Measurements from ENCODE around the gene DHX15. TPM values are rescaled to one million over a fixed set of nuclear protein-coding genes. Genes with fewer than 3 reads are reported as not detected.

DHX15 gene
- total and polyA plus RNA-seq, 12 donors = 32.9 to 69.6 (median 47.7) TPM

GRCh38 chr4:24604558-24605214 is 20.3 kb upstream of the DHX15 start:
- intact Hi-C loops (cut with DNase I) = no loop called here
- Histone ChIP-seq H3K9me3 (no peaks in the 10 kb centered on the region), H3K4me1 (peaks cover 0 to 7% (median 0%) of the 10 kb centered on the region in 9 donors), H3K27ac (no peak overlapping the region), H3K4me3 (no peak overlapping the region), H3K27me3 (no peaks in the 10 kb centered on the region), H3K36me3 (no peaks in the 10 kb centered on the region)
- 70 to 80% methylated on average over 4 of the region's 4 CpGs for WGBS, 2 donors
- ATAC-seq (no peak), DNase-seq (no peak)
- TF ChIP-seq CTCF (IDR thresholded peaks at IDR 0.05) = no peak

GRCh38 chr4:24603343-24603742 is 19.0 kb upstream of the DHX15 start:
- whole genome bisulfite sequencing, 2 donors = 55 to 65% methylated on average over 6 of the region's 6 CpGs
- Histone ChIP-seq H3K27ac (peak overlapping the region in 1 of 10 donors; percentile 17), H3K36me3 (no peaks in the 10 kb centered on the region), H3K27me3 (no peaks in the 10 kb centered on the region), H3K9me3 (no peaks in the 10 kb centered on the region), H3K4me3 (no peak overlapping the region), H3K4me1 (peaks cover 0 to 7% (median 0%) of the 10 kb centered on the region in 9 donors)
- ATAC-seq = peak in 6 of 8 donors; percentile 51 to 87 (median 78)
- peak; percentile 13 to 21 for DNase-seq
- intact Hi-C loops (cut with DNase I) = no loop called here
- no peak for TF ChIP-seq CTCF (IDR thresholded peaks at IDR 0.05)

GRCh38 chr4:24601121-24601520 is 16.8 kb upstream of the DHX15 start:
- H3K9me3 ChIP-seq = peaks cover 0 to 7% (median 0%) of the 10 kb centered on the region in 11 donors
- no peaks in the 10 kb centered on the region for H3K36me3 ChIP-seq
- H3K27ac ChIP-seq = no peak overlapping the region
- intact Hi-C loops (cut with DNase I) = no loop called here
- WGBS, 2 donors = 71 to 86% methylated on average over 1 of the region's 1 CpG
- no peak for TF ChIP-seq CTCF (IDR thresholded peaks at IDR 0.05)
- H3K4me3 ChIP-seq = no peak overlapping the region
- peaks cover 0 to 7% (median 0%) of the 10 kb centered on the region in 9 donors for H3K4me1 ChIP-seq
- DNase-seq (no peak), ATAC-seq (no peak)
- no peaks in the 10 kb centered on the region for H3K27me3 ChIP-seq

GRCh38 chr4:24599275-24599674 is 14.9 kb upstream of the DHX15 start:
- Histone ChIP-seq H3K36me3 (no peaks in the 10 kb centered on the region), H3K27ac (no peak overlapping the region), H3K4me3 (no peak overlapping the region), H3K4me1 (peaks cover 0 to 4% (median 0%) of the 10 kb centered on the region in 9 donors), H3K9me3 (peaks cover 0 to 7% (median 0%) of the 10 kb centered on the region in 11 donors), H3K27me3 (no peaks in the 10 kb centered on the region)
- no peak for TF ChIP-seq CTCF (IDR thresholded peaks at IDR 0.05)
- DNase-seq = no peak
- ATAC-seq = no peak
- intact Hi-C loops (cut with DNase I) = no loop called here
- WGBS, 2 donors = 91 to 94% methylated on average over 22 of the region's 22 CpGs
